Fibroblast of lung (primary cell): ENCODE measurements around the gene TBC1D22A. TPM values are rescaled to one million over a fixed set of nuclear protein-coding genes. Genes with fewer than 3 reads are reported as not detected.
"Not testable (repeated sequence)": the region's sequence is repeated elsewhere in the genome, so short reads cannot be mapped to it uniquely, and the experiment has no call there.

Source experiments
- DNase-seq, 2 donors: peaks; one replicate each; pipeline versions ENCODE4 v3.0.0 to v3.0.0-alpha.2; 2010; ENCODE audit warnings: low read depth in 2 of 2
- H2AFZ ChIP-seq: 2 replicates; pipeline ENCODE4 v1.5.1; 2012; ENCODE audit warnings: low read length, control low read depth, inconsistent platforms
- H3K27ac ChIP-seq: 2 replicates; pipeline ENCODE4 v1.5.1; 2011; ENCODE audit warnings: low read length, control low read depth; ENCODE audit not compliant: insufficient read depth
- H3K27me3 ChIP-seq: 2 replicates; pipeline ENCODE4 v1.5.1; 2011; ENCODE audit warnings: mild to moderate bottlenecking, low read length; ENCODE audit not compliant: control insufficient read depth, insufficient read depth
- H3K36me3 ChIP-seq: 2 replicates; pipeline ENCODE4 v1.5.1; 2011; ENCODE audit warnings: low read length; ENCODE audit not compliant: control insufficient read depth, insufficient read depth
- H3K4me1 ChIP-seq: 2 replicates; pipeline ENCODE4 v1.5.1; 2011; ENCODE audit warnings: low read length; ENCODE audit not compliant: control insufficient read depth, insufficient read depth; ENCODE audit errors: extremely low read depth
- H3K4me2 ChIP-seq: 2 replicates; pipeline ENCODE4 v1.5.1; 2011; ENCODE audit warnings: low read length, control low read depth; ENCODE audit not compliant: insufficient read depth; ENCODE audit errors: extremely low read depth
- H3K4me3 ChIP-seq, 4 experiments: fragments of 200-600 bp in 1 of 4; sonication (generic) in 1 of 4; replicated peaks in 1 of 4; 2 replicates each; pipeline ENCODE4 v1.5.1; 2011 to 2016; ENCODE audit warnings: low read length in 4 of 4, low read depth in 3 of 4, mild to moderate bottlenecking in 3 of 4, control low read depth in 2 of 4, inconsistent platforms in 1 of 4, mixed read lengths in 1 of 4; ENCODE audit not compliant: insufficient read depth in 1 of 4; ENCODE audit errors: control extremely low read depth in 1 of 4
- H3K79me2 ChIP-seq: 2 replicates; pipeline ENCODE4 v1.5.1; 2012; ENCODE audit warnings: mild to moderate bottlenecking, low read length, inconsistent platforms; ENCODE audit not compliant: control insufficient read depth, insufficient read depth
- H3K9ac ChIP-seq: 2 replicates; pipeline ENCODE4 v1.5.1; 2011; ENCODE audit warnings: mild to moderate bottlenecking, low read length, control low read depth; ENCODE audit not compliant: insufficient read depth
- H3K9me3 ChIP-seq: 2 replicates; pipeline ENCODE4 v1.5.1; 2012; ENCODE audit warnings: low read depth, low read length; ENCODE audit not compliant: control insufficient read depth, insufficient read depth
- H4K20me1 ChIP-seq: 2 replicates; pipeline ENCODE4 v1.5.1; 2011; ENCODE audit warnings: low read length; ENCODE audit not compliant: control insufficient read depth, insufficient read depth; ENCODE audit errors: extremely low read depth
- CTCF ChIP-seq, 2 donors: IDR thresholded peaks in 1 of 2; conservative IDR thresholded peaks in 1 of 2; 1 replicate in 1 of 2; 2 replicates in 1 of 2; pipeline ENCODE4 v1.5.1; 2011 to 2012; ENCODE audit warnings: low read length in 2 of 2, control low read depth in 1 of 2, inconsistent platforms in 1 of 2, low read depth in 1 of 2, mild to moderate bottlenecking in 1 of 2
- EZH2 ChIP-seq: IDR thresholded peaks from 2 replicates; pipeline ENCODE4 v1.5.1; 2012; ENCODE audit warnings: low read length, control low read depth, mild to moderate bottlenecking; ENCODE audit errors: missing control alignments
- polyA plus RNA-seq, 2 donors: library from polyadenylated mRNA; depleted of rRNA in 1 of 2; stranded (reverse) in 1 of 2; unstranded in 1 of 2; fragments of >200 nt; gene quantifications; 2 replicates each; pipeline ENCODE4 v1.2.1, GENCODE V29; 2011 to 2012; ENCODE audit warnings: missing spikeins in 1 of 2
- total RNA-seq: library from RNA; depleted of rRNA; stranded (reverse); fragments of >200 nt; gene quantifications from 2 replicates; pipeline ENCODE4 v1.2.1, GENCODE V29; 2014

The TBC1D22A gene
- total and polyA plus RNA-seq, 2 donors (not counting 1 experiment from before 2014, with no cell fraction given): 11.6 to 17.6 TPM

GRCh38 chr22:47136671-47137070 is 374.2 kb downstream of the TBC1D22A start:
- Histone ChIP-seq H3K27me3 (no peaks in the 10 kb centered on the region), H3K79me2 (no peaks in the 10 kb centered on the region), H4K20me1 (no peaks in the 10 kb centered on the region), H3K4me3 (no peak overlapping the region), H3K9ac (no peak overlapping the region), H3K27ac (no peak overlapping the region), H3K4me1 (no peaks in the 10 kb centered on the region), H3K4me2 (no peak overlapping the region), H3K9me3 (no peaks in the 10 kb centered on the region), H2AFZ (no peak overlapping the region), H3K36me3 (no peaks in the 10 kb centered on the region)
- TF ChIP-seq CTCF (conservative IDR thresholded peaks at IDR 0.05 in 1 of 2, IDR thresholded peaks at IDR 0.05 in 1 of 2; ENCODE audit: low read depth in 1 of 2, low read length in 2 of 2) (no peak), EZH2 (no peak)
- DNase-seq: no peak

- Histone ChIP-seq H4K20me1 (no peaks in the 10 kb centered on the region), H3K9ac (no peak overlapping the region), H3K9me3 (no peaks in the 10 kb centered on the region), H3K4me1 (no peaks in the 10 kb centered on the region), H3K4me2 (no peak overlapping the region), H3K4me3 (no peak overlapping the region), H3K27ac (no peak overlapping the region), H3K36me3 (no peaks in the 10 kb centered on the region), H2AFZ (no peak overlapping the region), H3K27me3 (no peaks in the 10 kb centered on the region), H3K79me2 (no peaks in the 10 kb centered on the region)
- no peak for TF ChIP-seq CTCF (conservative IDR thresholded peaks at IDR 0.05 in 1 of 2, IDR thresholded peaks at IDR 0.05 in 1 of 2; ENCODE audit: low read depth in 1 of 2, low read length in 2 of 2)
- DNase-seq: peak in 1 of 2 donors; percentile 22
Observed at GRCh38 chr22:47139013-47139789, 376.8 kb downstream of the TBC1D22A start.

- Histone ChIP-seq H3K9ac (no peak overlapping the region), H3K9me3 (no peaks in the 10 kb centered on the region), H3K79me2 (no peaks in the 10 kb centered on the region), H3K27ac (no peak overlapping the region), H3K36me3 (no peaks in the 10 kb centered on the region), H3K27me3 (no peaks in the 10 kb centered on the region), H3K4me1 (no peaks in the 10 kb centered on the region), H3K4me2 (no peak overlapping the region), H3K4me3 (no peak overlapping the region), H2AFZ (no peak overlapping the region), H4K20me1 (no peaks in the 10 kb centered on the region)
- TF ChIP-seq CTCF (conservative IDR thresholded peaks at IDR 0.05 in 1 of 2, IDR thresholded peaks at IDR 0.05 in 1 of 2; ENCODE audit: low read depth in 1 of 2, low read length in 2 of 2) (no peak), EZH2 (no peak)
- DNase-seq: no peak
Observed at GRCh38 chr22:47139790-47140119, 377.3 kb downstream of the TBC1D22A start.

GRCh38 chr22:47140975-47141374 is 378.5 kb downstream of the TBC1D22A start:
- not testable (repeated sequence) for H3K9me3 ChIP-seq, H3K79me2 ChIP-seq, H2AFZ ChIP-seq, H3K4me1 ChIP-seq, H3K36me3 ChIP-seq, H4K20me1 ChIP-seq, H3K9ac ChIP-seq, H3K27me3 ChIP-seq, DNase-seq, H3K4me2 ChIP-seq, H3K27ac ChIP-seq, H3K4me3 ChIP-seq
